Transverse colon (tissue), 4 donors: ENCODE measurements around the gene IFNL2.

Experiments
- CTCF ChIP-seq, 5 experiments: fragments of 200-600 bp in 3 of 5; fragments of 450-650 bp in 2 of 5; sonication (generic) in 3 of 5; IDR thresholded peaks; 1 replicate in 2 of 5; 2 replicates in 3 of 5; pipeline ENCODE4 v1.5.1; 2016 to 2017; ENCODE audit warnings: antibody characterized with exemption in 5 of 5, inconsistent platforms in 3 of 5, mild to moderate bottlenecking in 2 of 5, moderate library complexity in 1 of 5
- EP300 ChIP-seq: sonication (generic); formaldehyde crosslinking; IDR thresholded peaks from one replicate; pipeline ENCODE4 v1.6.1; 2017; ENCODE audit warnings: antibody characterized with exemption, low read depth
- POLR2A ChIP-seq: fragments of 450-650 bp; IDR thresholded peaks from one replicate; pipeline ENCODE4 v1.6.1; 2016; ENCODE audit warnings: antibody characterized with exemption, mild to moderate bottlenecking, moderate library complexity
- POLR2AphosphoS5 ChIP-seq, 3 donors: sonication (generic); formaldehyde crosslinking; IDR thresholded peaks; one replicate each; pipeline ENCODE4 v1.6.1; 2016; ENCODE audit warnings: antibody characterized with exemption in 3 of 3

- TF ChIP-seq CTCF (IDR thresholded peaks at IDR 0.05) (no peak), POLR2A (no peak), EP300 (no peak), POLR2AphosphoS5 (IDR thresholded peaks at IDR 0.05) (no peak)
These were observed 44.4 kb upstream of the IFNL2 start for GRCh38 chr19:39223703-39224279.
